H9 (cell line): ENCODE measurements around the gene CLEC9A. TPM values are rescaled to one million over a fixed set of nuclear protein-coding genes. Genes with fewer than 3 reads are reported as not detected.
A peak's percentile ranks its signal among the peaks of the same experiment; 100 is the strongest.

Experiments used
- DNase-seq: peaks from one replicate; pipeline ENCODE4 v3.0.0-alpha.2; 2017
- H2AFZ ChIP-seq: one replicate; pipeline ENCODE4 v1.6.1; 2013; ENCODE audit warnings: mild to moderate bottlenecking, low read length, control low read depth, moderate library complexity
- H2AK5ac ChIP-seq: 2 replicates; pipeline ENCODE4 v1.6.1; 2013; ENCODE audit warnings: low read length, control low read depth, mixed read lengths; ENCODE audit not compliant: insufficient read length
- H2BK120ac ChIP-seq: one replicate; pipeline ENCODE4 v1.6.1; 2013; ENCODE audit warnings: low read depth, mild to moderate bottlenecking, low read length, control low read depth, inconsistent platforms; ENCODE audit not compliant: poor library complexity, severe bottlenecking
- H2BK12ac ChIP-seq: 2 replicates; pipeline ENCODE4 v1.6.1; 2013; ENCODE audit warnings: low read length, control low read depth, mixed read lengths, low read depth; ENCODE audit not compliant: insufficient read length
- H2BK15ac ChIP-seq: 2 replicates; pipeline ENCODE4 v1.6.1; 2013; ENCODE audit warnings: low read depth, low read length, control low read depth
- H2BK20ac ChIP-seq: one replicate; pipeline ENCODE4 v1.6.1; 2013; ENCODE audit warnings: low read depth, mild to moderate bottlenecking, low read length, control low read depth, inconsistent platforms; ENCODE audit not compliant: poor library complexity, severe bottlenecking
- H2BK5ac ChIP-seq: 2 replicates; pipeline ENCODE4 v1.6.1; 2013; ENCODE audit warnings: low read length, control low read depth, mixed read lengths; ENCODE audit not compliant: insufficient read length
- H3K14ac ChIP-seq: 2 replicates; pipeline ENCODE4 v1.6.1; 2013; ENCODE audit warnings: low read length, control low read depth; ENCODE audit not compliant: insufficient read depth
- H3K18ac ChIP-seq: 2 replicates; pipeline ENCODE4 v1.6.1; 2013; ENCODE audit warnings: low read depth, mild to moderate bottlenecking, mixed read lengths, low read length, control low read depth; ENCODE audit not compliant: insufficient read length
- H3K23ac ChIP-seq: 2 replicates; pipeline ENCODE4 v1.6.1; 2013; ENCODE audit warnings: low read length, control low read depth, mixed read lengths, low read depth; ENCODE audit not compliant: insufficient read length
- H3K23me2 ChIP-seq: 2 replicates; pipeline ENCODE4 v1.6.1; 2013; ENCODE audit warnings: low read depth, mild to moderate bottlenecking, mixed read lengths, low read length, control low read depth; ENCODE audit not compliant: insufficient read length, poor library complexity, severe bottlenecking
- H3K27ac ChIP-seq: 2 replicates; pipeline ENCODE4 v1.5.1; 2013; ENCODE audit warnings: low read length, control low read depth, mixed read lengths, low read depth; ENCODE audit not compliant: insufficient read length
- H3K27me3 ChIP-seq: 2 replicates; pipeline ENCODE4 v1.6.1; 2013; ENCODE audit warnings: low read length, control low read depth, inconsistent platforms; ENCODE audit not compliant: insufficient read depth
- H3K4ac ChIP-seq: 2 replicates; pipeline ENCODE4 v1.6.1; 2013; ENCODE audit warnings: low read depth, mild to moderate bottlenecking, control low read depth, inconsistent platforms, low read length, moderate library complexity
- H3K4me1 ChIP-seq: 2 replicates; pipeline ENCODE4 v1.6.1; 2013; ENCODE audit warnings: low read length, control low read depth, inconsistent platforms; ENCODE audit not compliant: insufficient read depth
- H3K4me2 ChIP-seq: 2 replicates; pipeline ENCODE4 v1.6.1; 2013; ENCODE audit warnings: low read length, control low read depth, mixed read lengths; ENCODE audit not compliant: insufficient read length, insufficient read depth
- H3K56ac ChIP-seq: 2 replicates; pipeline ENCODE4 v1.6.1; 2013; ENCODE audit warnings: low read depth, mild to moderate bottlenecking, mixed read lengths, low read length, control low read depth; ENCODE audit not compliant: insufficient read length
- H3K79me1 ChIP-seq: 2 replicates; pipeline ENCODE4 v1.6.1; 2013; ENCODE audit warnings: low read depth, mild to moderate bottlenecking, moderate library complexity, low read length, control low read depth, inconsistent platforms; ENCODE audit not compliant: insufficient read depth, poor library complexity, severe bottlenecking
- H3K79me2 ChIP-seq: 2 replicates; pipeline ENCODE4 v1.6.1; 2013; ENCODE audit warnings: low read length, control low read depth, inconsistent platforms; ENCODE audit not compliant: insufficient read depth
- H3K9ac ChIP-seq: 2 replicates; pipeline ENCODE4 v1.6.1; 2013; ENCODE audit warnings: low read length, control low read depth, mixed read lengths; ENCODE audit not compliant: insufficient read length; ENCODE audit errors: extremely low read depth
- H3K9me3 ChIP-seq: one replicate; pipeline ENCODE4 v1.6.1; 2013; ENCODE audit warnings: low read depth, low read length, inconsistent platforms; ENCODE audit not compliant: control insufficient read depth
- H3T11ph ChIP-seq: one replicate; pipeline ENCODE4 v1.6.1; 2013; ENCODE audit warnings: mild to moderate bottlenecking, low read length, control low read depth, inconsistent platforms
- H4K20me1 ChIP-seq: one replicate; pipeline ENCODE4 v1.6.1; 2013; ENCODE audit not compliant: control insufficient read depth, insufficient read length, insufficient read depth
- H4K5ac ChIP-seq: 2 replicates; pipeline ENCODE4 v1.6.1; 2013; ENCODE audit warnings: low read depth, mild to moderate bottlenecking, mixed read lengths, low read length, control low read depth; ENCODE audit not compliant: insufficient read length
- H4K8ac ChIP-seq: replicated peaks from 2 replicates; pipeline ENCODE4 v1.6.1; 2013; ENCODE audit warnings: low read length, control low read depth, mixed read lengths, low read depth; ENCODE audit not compliant: insufficient read length
- H4K91ac ChIP-seq: 2 replicates; pipeline ENCODE4 v1.6.1; 2013; ENCODE audit warnings: low read depth, mild to moderate bottlenecking, moderate library complexity, mixed read lengths, low read length, control low read depth; ENCODE audit not compliant: insufficient read length
- H3K27ac Mint-ChIP-seq, 3 experiments: 2 replicates in 2 of 3; 3 replicates in 1 of 3; pipeline ENCODE4 v1.8.0; 2020 to 2021; ENCODE audit warnings: mixed read lengths in 3 of 3, mild to moderate bottlenecking in 1 of 3, moderate library complexity in 1 of 3
- H3K27me3 Mint-ChIP-seq: 2 replicates; pipeline ENCODE4 v1.8.0; 2021; ENCODE audit warnings: low read depth, mild to moderate bottlenecking, moderate library complexity, mixed read lengths
- H3K36me3 Mint-ChIP-seq, 3 experiments: 2 replicates in 2 of 3; 3 replicates in 1 of 3; pipeline ENCODE4 v1.8.0; 2020 to 2021; ENCODE audit warnings: low read depth in 3 of 3, mixed read lengths in 3 of 3; ENCODE audit not compliant: insufficient read depth in 1 of 3
- H3K4me1 Mint-ChIP-seq, 2 experiments: 2 replicates each; pipeline ENCODE4 v1.8.0; 2020; ENCODE audit warnings: mixed read lengths in 2 of 2
- H3K4me3 Mint-ChIP-seq, 2 experiments: 2 replicates in 1 of 2; 3 replicates in 1 of 2; pipeline ENCODE4 v1.8.0; 2020 to 2021; ENCODE audit warnings: mild to moderate bottlenecking in 2 of 2, mixed read lengths in 2 of 2, moderate library complexity in 1 of 2
- H3K9me3 Mint-ChIP-seq, 2 experiments: 2 replicates in 1 of 2; 3 replicates in 1 of 2; pipeline ENCODE4 v1.8.0; 2020; ENCODE audit warnings: mild to moderate bottlenecking in 2 of 2, mixed read lengths in 2 of 2, moderate library complexity in 1 of 2
- CTCF ChIP-seq: fragments of 200-600 bp; sonication (generic); conservative IDR thresholded peaks from 3 replicates; pipeline ENCODE4 v1.8.0; 2021; ENCODE audit warnings: antibody characterized with exemption, mild to moderate bottlenecking
- WGBS: extraction: QIAGEN DNeasy Blood & Tissue Kit; methylation state at CpG from one replicate; pipeline ENCODE4 v1.1.7; 2013; ENCODE audit warnings: missing lambda C conversion rate, low lambda C conversion rate, mixed read lengths; ENCODE audit not compliant: insufficient read length; ENCODE audit errors: extremely low coverage; 5-methylcytosine and 5-hydroxymethylcytosine counted together
- total RNA-seq: library from RNA; stranded (reverse); gene quantifications from 2 replicates; pipeline ENCODE4 v1.2.1, GENCODE V29; 2021

Gene CLEC9A
- total RNA-seq, 1 experiment from 2014 or later: not detected

DNA sequence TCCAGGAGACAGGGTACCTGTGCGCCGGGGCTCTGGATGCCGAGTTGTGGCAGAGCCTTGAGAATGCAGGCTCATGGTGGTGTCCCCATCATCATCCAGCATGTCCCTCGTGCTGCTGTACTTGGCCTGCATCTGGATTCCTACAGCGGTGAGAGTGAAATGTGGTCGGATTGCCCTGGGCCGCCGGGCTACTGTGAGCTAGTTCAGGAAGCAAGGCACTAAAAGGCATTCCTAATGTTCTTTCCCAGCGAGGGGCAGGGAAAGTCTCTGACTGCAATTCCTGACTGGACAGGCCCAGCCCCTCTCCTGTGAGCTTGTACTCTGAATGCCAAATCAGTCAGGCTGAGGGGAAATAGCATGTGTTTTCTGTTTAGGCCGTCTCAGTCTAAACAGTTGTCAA lies 68.3 kb downstream of the CLEC9A start, which contains the start of gene CLEC1A:
CLEC1A (minus strand) TSS at position 195 of the 400 bp plus-strand sequence; CDS start at position 132, 63 bp downstream.
- Histone ChIP-seq H4K5ac (no peak within 1 kb of the TSS), H2BK120ac (no peak within 1 kb of the TSS), H3K79me2 (no peaks in the 10 kb centered on the region), H3K9me3 (no peaks in the 10 kb centered on the region), H2BK12ac (no peak within 1 kb of the TSS), H3K9ac (no peak within 1 kb of the TSS), H3K4me1 (no peaks in the 10 kb centered on the region), H3K14ac (no peak within 1 kb of the TSS), H2AK5ac (no peak within 1 kb of the TSS), H3K23ac (no peak within 1 kb of the TSS), H4K20me1 (no peaks in the 10 kb centered on the region), H3K4ac (no peak within 1 kb of the TSS), H4K8ac (no peak within 1 kb of the TSS), H3K23me2 (no peaks in the 10 kb centered on the region), H3K18ac (no peak within 1 kb of the TSS), H3K79me1 (no peaks in the 10 kb centered on the region), H2BK5ac (no peak within 1 kb of the TSS), H2BK15ac (no peak within 1 kb of the TSS), H3T11ph (no peak within 1 kb of the TSS), H2AFZ (no peak within 1 kb of the TSS), H3K27me3 (no peaks in the 10 kb centered on the region), H4K91ac (no peak within 1 kb of the TSS), H3K56ac (no peak within 1 kb of the TSS), H2BK20ac (no peak within 1 kb of the TSS), H3K27ac (no peak within 1 kb of the TSS), H3K4me2 (no peak within 1 kb of the TSS)
- Mint-ChIP-seq H3K9me3 (peaks cover 5% of the 10 kb centered on the region in 2 experiments), H3K4me1 (peaks cover 10 to 12% of the 10 kb centered on the region in 2 experiments), H3K27ac (peak within 1 kb of the TSS in 1 of 3 experiments; percentile 50; a peak in 2 of 7 replicates), H3K36me3 (peaks cover 0 to 4% (median 0%) of the 10 kb centered on the region in 3 experiments; a peak in 3 of 7 replicates), H3K27me3 (no peaks in the 10 kb centered on the region), H3K4me3 (no peak within 1 kb of the TSS)
- DNase-seq: peak; percentile 76
- TF ChIP-seq CTCF: no peak
- WGBS: no CpG with 5 or more reads among the region's 10 CpGs
